HFFc6 (cell line): ENCODE data around the gene PAFAH1B1. TPM values are rescaled to one million over a fixed set of nuclear protein-coding genes. Genes with fewer than 3 reads are reported as not detected.
"Not testable (repeated sequence)": the region's sequence is repeated elsewhere in the genome, so short reads cannot be mapped to it uniquely, and the experiment has no call there.

Source experiments
- DNase-seq: peaks from one replicate; pipeline ENCODE4 v3.0.0-alpha.2; 2018
- H3K27ac Mint-ChIP-seq: 2 replicates; pipeline ENCODE4 v1.8.0; 2020; ENCODE audit warnings: mild to moderate bottlenecking, mixed read lengths
- H3K27me3 Mint-ChIP-seq: 2 replicates; pipeline ENCODE4 v1.8.0; 2021; ENCODE audit warnings: mild to moderate bottlenecking, moderate library complexity, mixed read lengths; ENCODE audit not compliant: insufficient read depth
- H3K36me3 Mint-ChIP-seq: 2 replicates; pipeline ENCODE4 v1.8.0; 2021; ENCODE audit warnings: low read depth, mixed read lengths
- H3K4me1 Mint-ChIP-seq: 2 replicates; pipeline ENCODE4 v1.8.0; 2020; ENCODE audit warnings: low read depth, mixed read lengths
- H3K4me3 Mint-ChIP-seq: 2 replicates; pipeline ENCODE4 v1.8.0; 2020; ENCODE audit warnings: mild to moderate bottlenecking, moderate library complexity, mixed read lengths
- H3K9me3 Mint-ChIP-seq: 2 replicates; pipeline ENCODE4 v1.8.0; 2020; ENCODE audit warnings: mild to moderate bottlenecking, mixed read lengths
- CTCF ChIP-seq: fragments of 200-600 bp; sonication (generic); IDR thresholded peaks from 2 replicates; pipeline ENCODE4 v1.5.0; 2021; ENCODE audit warnings: antibody characterized with exemption, mild to moderate bottlenecking
- total RNA-seq, 6 experiments: library from RNA; stranded (reverse); fragmentation: NEBNext Ultra II Directional; extraction: Animal tissue kit (Norgen Biotek cat#: 25700); gene quantifications; 2 replicates in 1 of 6; 3 replicates in 5 of 6; pipeline ENCODE4 v1.2.3, GENCODE V29; 2021

Gene PAFAH1B1
- total RNA-seq, 6 experiments from 2014 or later = 159 to 186 (median 167) TPM

- DNase-seq = no peak
- H3K36me3 Mint-ChIP-seq = no peaks in the 10 kb centered on the region; the same call in 1 of the 2 replicates
- H3K4me1 Mint-ChIP-seq = no peaks in the 10 kb centered on the region
- H3K27me3 Mint-ChIP-seq = peaks cover 12% of the 10 kb centered on the region
- H3K9me3 Mint-ChIP-seq = peaks cover 18% of the 10 kb centered on the region
- no peak overlapping the region for H3K27ac Mint-ChIP-seq
- no peak for TF ChIP-seq CTCF
- H3K4me3 Mint-ChIP-seq = no peak overlapping the region
Measured at GRCh38 chr17:2563543-2563942, 29.9 kb upstream of the PAFAH1B1 start.

- H3K27me3 Mint-ChIP-seq = peaks cover 12% of the 10 kb centered on the region
- DNase-seq = no peak
- H3K9me3 Mint-ChIP-seq = peaks cover 13% of the 10 kb centered on the region
- H3K36me3 Mint-ChIP-seq = no peaks in the 10 kb centered on the region; the same call in 1 of the 2 replicates
- no peak for TF ChIP-seq CTCF
- no peak overlapping the region for H3K27ac Mint-ChIP-seq
- H3K4me3 Mint-ChIP-seq = no peak overlapping the region
- H3K4me1 Mint-ChIP-seq = no peaks in the 10 kb centered on the region
Measured at GRCh38 chr17:2564877-2565276, 28.6 kb upstream of the PAFAH1B1 start.

GRCh38 chr17:2566056-2566455 lies 27.4 kb upstream of the PAFAH1B1 start:
- Mint-ChIP-seq H3K36me3 (no peaks in the 10 kb centered on the region; the same call in 1 of the 2 replicates), H3K27ac (no peak overlapping the region), H3K27me3 (peaks cover 13% of the 10 kb centered on the region), H3K9me3 (peaks cover 11% of the 10 kb centered on the region), H3K4me3 (no peak overlapping the region), H3K4me1 (no peaks in the 10 kb centered on the region)
- no peak for DNase-seq
- no peak for TF ChIP-seq CTCF

- no peak for TF ChIP-seq CTCF
- Mint-ChIP-seq H3K27ac (no peak overlapping the region), H3K4me1 (no peaks in the 10 kb centered on the region), H3K36me3 (no peaks in the 10 kb centered on the region), H3K4me3 (no peak overlapping the region), H3K27me3 (peaks cover 6% of the 10 kb centered on the region), H3K9me3 (no peaks in the 10 kb centered on the region)
- DNase-seq = no peak
Measured at GRCh38 chr17:2571523-2572303, 21.7 kb upstream of the PAFAH1B1 start.

GRCh38 chr17:2572304-2572609 lies 21.2 kb upstream of the PAFAH1B1 start:
- not testable (repeated sequence) for H3K4me1 Mint-ChIP-seq, H3K27me3 Mint-ChIP-seq, DNase-seq, H3K9me3 Mint-ChIP-seq, H3K4me3 Mint-ChIP-seq, H3K36me3 Mint-ChIP-seq, H3K27ac Mint-ChIP-seq

GRCh38 chr17:2580151-2580550 lies 13.3 kb upstream of the PAFAH1B1 start:
- no peaks in the 10 kb centered on the region for H3K4me1 Mint-ChIP-seq

More at GRCh38 chr17:2580151-2580550, 13.3 kb upstream of the PAFAH1B1 start:
- Mint-ChIP-seq H3K27ac (no peak overlapping the region), H3K4me3 (no peak overlapping the region), H3K27me3 (peaks cover 6% of the 10 kb centered on the region; the same call in 1 of the 2 replicates), H3K9me3 (no peaks in the 10 kb centered on the region), H3K36me3 (no peaks in the 10 kb centered on the region)
- no peak for DNase-seq
- TF ChIP-seq CTCF = no peak
